Transverse colon (tissue), 4 donors: ENCODE results near the gene MCF2L2. TPM values are rescaled to one million over a fixed set of nuclear protein-coding genes. Genes with fewer than 3 reads are reported as not detected.
"Not testable (repeated sequence)": the region's sequence is repeated elsewhere in the genome, so short reads cannot be mapped to it uniquely, and the experiment has no call there.

Source experiments
- DNase-seq: peaks from one replicate; pipeline ENCODE4 v3.0.0-alpha.2; 2019
- H3K27ac ChIP-seq, 4 donors: fragments of 200-600 bp; sonication (generic); 2 replicates each; pipeline ENCODE4 v1.5.1; 2016 to 2018; ENCODE audit warnings: inconsistent platforms in 4 of 4
- H3K27me3 ChIP-seq: fragments of 200-600 bp; sonication (generic); 2 replicates; pipeline ENCODE4 v1.5.1; 2017; ENCODE audit warnings: inconsistent platforms
- H3K36me3 ChIP-seq, 4 donors: fragments of 200-600 bp; sonication (generic); 2 replicates each; pipeline ENCODE4 v1.5.1; 2017 to 2019; ENCODE audit warnings: inconsistent platforms in 4 of 4
- H3K4me1 ChIP-seq, 4 donors: fragments of 200-600 bp; sonication (generic); 2 replicates each; pipeline ENCODE4 v1.5.1; 2017 to 2020; ENCODE audit warnings: inconsistent platforms in 4 of 4
- H3K4me3 ChIP-seq, 4 donors: fragments of 200-600 bp; sonication (generic); 1 replicate in 1 of 4; 2 replicates in 3 of 4; pipeline versions ENCODE4 v1.5.1 to v1.6.1; 2017 to 2019; ENCODE audit warnings: inconsistent platforms in 4 of 4
- H3K9me3 ChIP-seq, 2 donors: fragments of 200-600 bp; sonication (generic); 2 replicates each; pipeline ENCODE4 v1.5.1; 2017 to 2019; ENCODE audit warnings: inconsistent platforms in 2 of 2
- EP300 ChIP-seq: sonication (generic); formaldehyde crosslinking; IDR thresholded peaks from one replicate; pipeline ENCODE4 v1.6.1; 2017; ENCODE audit warnings: antibody characterized with exemption, low read depth
- POLR2A ChIP-seq: fragments of 450-650 bp; IDR thresholded peaks from one replicate; pipeline ENCODE4 v1.6.1; 2016; ENCODE audit warnings: antibody characterized with exemption, mild to moderate bottlenecking, moderate library complexity
- POLR2AphosphoS5 ChIP-seq, 3 donors: sonication (generic); formaldehyde crosslinking; IDR thresholded peaks; one replicate each; pipeline ENCODE4 v1.6.1; 2016; ENCODE audit warnings: antibody characterized with exemption in 3 of 3
- WGBS, 2 donors: methylation state at CpG; one replicate each; pipeline ENCODE4 v1.1.5; 2018; ENCODE audit warnings: low coverage in 1 of 2; 5-methylcytosine and 5-hydroxymethylcytosine counted together
- in situ Hi-C, 4 donors: fragments of 200-750 bp; cut with MboI; loops; one replicate each; pipeline versions ENCODE4 v1.15.0 to v1.15.1; 2017; ENCODE audit warnings: low sequenced_read_pairs in 3 of 4, low pct_ligation_motif_present in 1 of 4, low pct_unique_long_range_greater_than_20kb in 1 of 4
- intact Hi-C: fragments of 100-400 bp; cut with DNase I; formaldehyde crosslinking; loops from one replicate; pipeline ENCODE4 v1.15.1; 2023; ENCODE audit warnings: low total_unique reads
- total RNA-seq, 4 donors: library from RNA; depleted of rRNA; stranded (reverse); fragments of >200 nt; gene quantifications; one replicate each; pipeline ENCODE4 v1.1.0, GENCODE V29; 2016
- TF ChIP-seq, protein P1 (sequence below), 5 experiments: fragments of 200-600 bp in 3 of 5; fragments of 450-650 bp in 2 of 5; sonication (generic) in 3 of 5; IDR thresholded peaks; 1 replicate in 2 of 5; 2 replicates in 3 of 5; pipeline ENCODE4 v1.5.1; 2016 to 2017; ENCODE audit warnings: antibody characterized with exemption in 5 of 5, inconsistent platforms in 3 of 5, mild to moderate bottlenecking in 2 of 5, moderate library complexity in 1 of 5

The MCF2L2 gene
- total RNA-seq, 4 donors from 2014 or later, result 0.20 to 3.7 (median 2.0) TPM

DNA sequence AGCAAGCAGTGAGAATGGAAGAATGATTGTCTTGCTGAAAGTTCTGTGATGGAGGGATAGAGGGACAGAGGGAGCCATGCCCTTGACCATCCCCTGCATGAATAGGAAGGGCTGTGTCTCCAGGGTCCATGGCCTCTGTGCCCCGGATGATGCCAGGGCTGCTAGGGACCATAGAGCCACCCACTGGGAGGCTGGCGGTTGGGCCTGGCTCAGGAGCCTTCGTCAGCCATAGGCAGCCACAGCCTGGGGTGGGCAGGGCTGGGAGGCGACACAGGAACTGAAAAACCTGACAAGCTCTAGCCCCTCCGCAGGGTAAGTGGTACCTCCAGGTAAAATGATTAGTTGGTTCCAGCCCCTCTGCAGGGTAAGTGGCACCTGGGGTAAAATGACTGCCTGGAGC is 246.8 kb downstream of the MCF2L2 start:
- Histone ChIP-seq H3K9me3 (no peaks in the 10 kb centered on the region), H3K36me3 (no peaks in the 10 kb centered on the region), H3K27me3 (peaks cover 49% of the 10 kb centered on the region), H3K4me1 (peaks cover 0 to 32% (median 17%) of the 10 kb centered on the region in 4 donors), H3K27ac (no peak overlapping the region), H3K4me3 (no peak overlapping the region)
- intact Hi-C loops, result loop anchor here (5.0 kb wide), 1 partner anchor 206 kb away; no protein-coding TSS in a partner anchor
- TF ChIP-seq POLR2AphosphoS5 (IDR thresholded peaks at IDR 0.05) (no peak), EP300 (no peak), POLR2A (no peak)
- TF ChIP-seq, protein P1, sequence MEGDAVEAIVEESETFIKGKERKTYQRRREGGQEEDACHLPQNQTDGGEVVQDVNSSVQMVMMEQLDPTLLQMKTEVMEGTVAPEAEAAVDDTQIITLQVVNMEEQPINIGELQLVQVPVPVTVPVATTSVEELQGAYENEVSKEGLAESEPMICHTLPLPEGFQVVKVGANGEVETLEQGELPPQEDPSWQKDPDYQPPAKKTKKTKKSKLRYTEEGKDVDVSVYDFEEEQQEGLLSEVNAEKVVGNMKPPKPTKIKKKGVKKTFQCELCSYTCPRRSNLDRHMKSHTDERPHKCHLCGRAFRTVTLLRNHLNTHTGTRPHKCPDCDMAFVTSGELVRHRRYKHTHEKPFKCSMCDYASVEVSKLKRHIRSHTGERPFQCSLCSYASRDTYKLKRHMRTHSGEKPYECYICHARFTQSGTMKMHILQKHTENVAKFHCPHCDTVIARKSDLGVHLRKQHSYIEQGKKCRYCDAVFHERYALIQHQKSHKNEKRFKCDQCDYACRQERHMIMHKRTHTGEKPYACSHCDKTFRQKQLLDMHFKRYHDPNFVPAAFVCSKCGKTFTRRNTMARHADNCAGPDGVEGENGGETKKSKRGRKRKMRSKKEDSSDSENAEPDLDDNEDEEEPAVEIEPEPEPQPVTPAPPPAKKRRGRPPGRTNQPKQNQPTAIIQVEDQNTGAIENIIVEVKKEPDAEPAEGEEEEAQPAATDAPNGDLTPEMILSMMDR (IDR thresholded peaks at IDR 0.05), result no peak
- DNase-seq, result no peak
- 89% methylated on average over 5 of the region's 5 CpGs; no CpG with 5 or more reads in 1 of the 2 donors for WGBS, 2 donors
- in situ Hi-C loops, result loop anchor here in 3 of 4 donors (5.0 to 10.0 kb wide), 2 partner anchors 57 to 206 kb away; no protein-coding TSS in a partner anchor

DNA sequence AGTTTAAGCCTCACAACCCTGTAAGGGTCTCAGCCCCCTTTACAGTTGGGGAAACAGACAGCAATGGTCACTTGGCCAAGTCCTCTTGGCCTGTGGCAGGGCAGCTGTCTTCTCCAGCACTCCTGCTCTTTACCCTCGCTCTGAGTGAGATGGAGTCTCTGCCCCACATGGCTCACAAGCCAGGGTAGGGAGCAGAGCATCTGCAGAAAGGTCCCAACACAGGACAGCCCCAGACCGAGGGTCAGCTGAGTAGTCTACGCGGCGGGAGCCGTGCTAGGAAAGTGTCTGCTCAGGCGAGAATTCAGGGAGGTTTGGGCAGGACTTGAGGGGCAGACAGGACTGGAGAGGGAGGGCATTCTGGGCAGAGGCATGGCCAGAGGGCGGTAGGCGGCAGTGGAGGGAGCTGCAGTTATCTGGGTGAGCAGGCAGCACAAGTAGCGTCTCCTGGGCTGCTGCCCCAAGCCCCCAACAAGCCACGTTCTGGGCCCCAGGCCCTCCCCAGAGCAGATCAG is 247.6 kb downstream of the MCF2L2 start:
- Histone ChIP-seq H3K4me3 (no peak overlapping the region), H3K9me3 (no peaks in the 10 kb centered on the region), H3K36me3 (no peaks in the 10 kb centered on the region), H3K4me1 (peaks cover 0 to 30% (median 17%) of the 10 kb centered on the region in 4 donors), H3K27me3 (peaks cover 57% of the 10 kb centered on the region), H3K27ac (no peak overlapping the region)
- in situ Hi-C loops, result loop anchor here in 3 of 4 donors (5.0 to 10.0 kb wide), 2 partner anchors 56 to 206 kb away; no protein-coding TSS in a partner anchor
- 80 to 87% methylated on average over 1 to 10 of the region's 11 CpGs for WGBS, 2 donors
- DNase-seq, result no peak
- intact Hi-C loops, result loop anchor here (5.0 kb wide), 1 partner anchor 206 kb away; no protein-coding TSS in a partner anchor
- no peak for TF ChIP-seq POLR2A
- TF ChIP-seq EP300, result no peak

DNA sequence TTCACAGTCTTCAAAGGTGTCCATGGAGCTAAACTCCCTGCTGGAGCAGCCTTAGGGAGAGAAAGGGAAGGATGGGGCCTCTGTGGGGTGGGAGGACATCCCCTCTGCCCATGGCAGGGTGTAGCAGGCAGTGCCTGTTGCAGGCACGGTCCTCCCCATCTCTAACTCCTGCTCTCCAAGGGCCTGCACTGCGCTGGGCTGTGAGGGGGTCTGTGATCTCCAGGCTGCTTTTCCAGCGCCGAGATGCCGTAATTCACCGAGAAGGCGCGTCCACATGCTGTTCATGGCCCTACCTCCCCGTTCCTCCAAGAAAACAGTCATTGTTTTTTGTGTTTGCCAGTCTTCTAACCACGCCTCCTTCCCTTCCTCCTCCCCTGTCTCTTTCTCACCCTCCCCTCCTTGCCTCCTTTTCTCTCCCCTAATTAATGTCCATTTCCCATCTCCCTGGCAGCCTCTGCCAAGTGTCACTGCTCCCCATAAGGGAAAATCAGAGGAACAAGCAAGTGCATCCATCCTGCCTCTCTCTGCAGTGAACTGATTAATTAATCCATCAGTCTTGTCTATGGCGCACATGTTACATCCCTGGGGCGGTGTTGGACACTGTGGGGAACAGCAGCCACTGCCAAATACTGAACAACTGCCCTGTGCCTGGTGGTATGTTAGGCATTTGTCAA is 248.2 kb downstream of the MCF2L2 start:
- intact Hi-C loops (loop anchor here (5.0 kb wide), 1 partner anchor 207 kb away; no protein-coding TSS in a partner anchor), in situ Hi-C loops (loop anchor here in 3 of 4 donors (5.0 to 10.0 kb wide), 2 partner anchors 55 to 207 kb away; no protein-coding TSS in a partner anchor)
- Histone ChIP-seq H3K9me3 (no peaks in the 10 kb centered on the region), H3K27me3 (peaks cover 63% of the 10 kb centered on the region), H3K27ac (no peak overlapping the region), H3K4me3 (peak overlapping the region in 1 of 4 donors; percentile 57), H3K36me3 (no peaks in the 10 kb centered on the region), H3K4me1 (peaks cover 0 to 24% (median 17%) of the 10 kb centered on the region in 4 donors)
- WGBS, 2 donors, result 39 to 40% methylated on average over 1 to 12 of the region's 12 CpGs
- no peak for DNase-seq
- TF ChIP-seq EP300 (no peak), POLR2AphosphoS5 (IDR thresholded peaks at IDR 0.05) (no peak), POLR2A (no peak)
- TF ChIP-seq, protein P1 (IDR thresholded peaks at IDR 0.05), result no peak

DNA sequence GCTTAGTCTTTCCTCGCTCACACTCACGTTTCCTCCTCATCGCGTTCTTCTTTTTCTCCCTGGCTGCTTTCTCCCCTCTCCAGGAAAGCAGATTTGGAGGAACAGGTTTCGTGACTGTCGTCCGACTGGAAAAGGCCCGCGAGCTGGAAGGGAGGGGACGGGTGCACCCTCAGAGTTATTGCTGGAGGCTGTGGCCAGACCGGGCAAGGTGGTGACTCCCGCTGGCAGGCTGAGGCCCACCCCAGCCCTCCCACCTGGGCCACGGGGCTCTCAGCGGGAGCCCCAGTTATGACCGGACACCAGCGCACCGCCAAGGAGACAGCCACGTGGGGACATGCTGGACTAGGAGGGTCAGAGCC is 248.9 kb downstream of the MCF2L2 start:
- peaks cover 68% of the 10 kb centered on the region for H3K27me3 ChIP-seq
- intact Hi-C loops, H3K27ac ChIP-seq: not testable (repeated sequence)

More for the DNA sequence above, 248.9 kb downstream of the MCF2L2 start:
- DNase-seq, in situ Hi-C loops, H3K9me3 ChIP-seq, H3K36me3 ChIP-seq: not testable (repeated sequence)
- WGBS, 2 donors, result 14% methylated on average over 18 of the region's 18 CpGs; no CpG with 5 or more reads in 1 of the 2 donors
- Histone ChIP-seq H3K4me3 (peak overlapping the region in 3 of 4 donors; percentile 25 to 57 (median 46)), H3K4me1 (peaks cover 0 to 21% (median 17%) of the 10 kb centered on the region in 4 donors)
